GM21367 (cell line): ENCODE measurements around the gene PTCD1.
A peak's percentile ranks its signal among the peaks of the same experiment; 100 is the strongest.

Experiments
- ATAC-seq: cut with Tn5 transposase; IDR thresholded peaks from one replicate; pipeline ENCODE4 v1.9.1; 2021; ENCODE audit not compliant: unreplicated experiment

The PTCD1 gene

DNA sequence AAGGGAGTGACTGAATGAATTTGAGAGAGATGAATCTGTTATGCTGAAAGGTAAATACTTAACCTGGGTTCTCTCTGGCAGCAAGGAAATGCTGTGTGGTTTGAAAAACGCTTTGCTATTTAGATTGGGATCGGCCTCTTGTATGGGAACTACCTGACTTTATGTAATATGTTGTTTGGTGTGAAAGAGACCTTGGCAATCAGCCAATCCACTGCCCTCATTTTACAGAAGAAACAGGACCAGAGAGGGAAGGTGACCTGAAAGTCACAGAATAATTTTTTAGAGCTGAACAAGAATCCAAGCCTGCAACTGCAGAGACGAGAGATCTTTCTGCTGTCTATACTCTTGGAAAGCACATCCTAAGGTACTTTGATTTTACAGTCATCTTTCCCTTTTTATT, 28.8 kb downstream of the PTCD1 start:
- no peak for ATAC-seq

DNA sequence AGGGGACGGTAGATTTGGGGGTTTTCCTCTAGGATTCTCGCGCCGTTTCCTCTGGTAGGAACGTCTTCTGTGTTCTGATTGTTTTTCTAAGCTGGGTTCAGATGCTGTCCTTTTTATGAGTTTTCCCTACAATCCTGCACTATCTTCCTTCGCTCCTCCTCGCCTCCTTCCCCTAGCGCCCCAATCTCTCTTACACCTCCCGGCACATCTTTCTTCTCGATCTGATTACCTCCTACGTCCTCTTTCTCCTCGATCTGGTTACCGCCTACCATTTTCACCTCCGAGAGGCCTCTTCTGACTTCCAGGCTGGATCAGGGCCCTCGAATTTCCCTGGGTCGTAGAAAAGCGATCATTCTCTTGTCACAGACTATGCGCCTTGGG, 29.4 kb downstream of the PTCD1 start:
- ATAC-seq: no peak

DNA sequence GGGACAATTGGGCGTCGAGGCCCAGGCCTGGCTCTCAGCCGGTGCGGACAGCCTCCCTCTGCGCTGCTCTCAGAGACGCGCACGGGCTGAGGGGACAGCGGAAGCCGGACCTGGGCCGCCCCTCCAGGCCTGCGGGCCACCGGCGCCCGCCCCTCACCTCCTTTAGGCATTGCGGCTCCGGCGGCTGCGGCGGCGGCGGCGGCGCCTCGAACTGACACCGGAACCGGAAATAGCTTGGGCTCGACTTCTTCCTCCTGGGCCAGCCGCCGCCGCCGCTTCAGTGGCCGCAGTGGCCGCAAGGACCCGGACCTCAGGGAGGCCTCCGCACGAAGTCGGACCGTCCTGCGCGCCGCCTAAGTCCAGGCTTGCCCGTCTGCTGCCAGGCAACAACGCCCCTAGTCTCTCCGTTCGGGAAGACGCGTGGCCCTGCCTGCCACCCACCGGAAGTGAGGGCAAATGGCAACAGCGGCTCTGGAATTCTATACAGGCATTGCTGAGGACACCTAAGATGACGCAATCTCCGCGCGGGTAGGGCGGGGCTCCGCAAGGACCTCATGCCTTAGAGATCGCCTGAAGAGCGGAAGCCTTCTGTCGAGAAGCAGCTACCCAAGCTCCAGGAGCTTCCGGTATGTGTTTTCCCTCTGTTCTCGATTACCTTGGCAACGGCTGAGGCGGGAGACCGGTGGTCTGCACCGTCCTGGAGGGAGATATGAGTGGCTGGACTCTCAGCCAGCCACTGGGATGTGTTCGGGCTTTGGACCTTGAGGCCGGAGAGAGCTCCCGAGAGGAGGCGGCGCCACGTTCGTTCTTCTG, 30.0 kb downstream of the PTCD1 start, which contains the start of the genes BUD31 and PDAP1:
TSS of gene BUD31 (plus strand) at position 591 of the 813 bp plus-strand sequence. CDS start 2,124 bp downstream, outside the sequence.
TSS of gene PDAP1 (minus strand) at position 219 of the 813 bp plus-strand sequence. CDS start at position 170, 49 bp downstream.
- peak; percentile 67 for ATAC-seq

DNA sequence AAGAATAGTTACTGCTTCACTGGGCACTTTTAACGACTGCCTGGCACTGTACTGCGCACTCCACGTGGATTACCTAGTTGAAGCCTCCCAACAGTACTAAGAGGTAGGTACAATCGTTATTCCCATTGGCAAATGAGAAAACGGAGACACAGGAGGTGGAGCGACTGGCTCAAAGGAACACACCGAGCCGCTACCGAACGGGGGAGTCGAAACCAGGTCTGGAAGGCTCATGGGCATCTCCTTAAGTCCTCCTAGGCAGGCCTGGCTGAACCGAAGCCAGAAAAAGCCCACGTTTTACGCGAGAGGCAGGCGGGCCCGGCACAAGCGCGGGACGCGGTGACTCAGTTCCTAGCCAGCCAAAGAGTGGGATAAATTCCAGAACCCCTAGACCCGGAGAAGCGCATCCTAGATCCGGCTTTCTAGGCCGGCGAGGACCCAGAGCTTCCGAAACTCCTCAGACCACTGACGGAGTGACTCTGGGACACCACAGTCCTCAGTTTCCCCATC, 30.7 kb downstream of the PTCD1 start:
- ATAC-seq: peak; percentile 10

DNA sequence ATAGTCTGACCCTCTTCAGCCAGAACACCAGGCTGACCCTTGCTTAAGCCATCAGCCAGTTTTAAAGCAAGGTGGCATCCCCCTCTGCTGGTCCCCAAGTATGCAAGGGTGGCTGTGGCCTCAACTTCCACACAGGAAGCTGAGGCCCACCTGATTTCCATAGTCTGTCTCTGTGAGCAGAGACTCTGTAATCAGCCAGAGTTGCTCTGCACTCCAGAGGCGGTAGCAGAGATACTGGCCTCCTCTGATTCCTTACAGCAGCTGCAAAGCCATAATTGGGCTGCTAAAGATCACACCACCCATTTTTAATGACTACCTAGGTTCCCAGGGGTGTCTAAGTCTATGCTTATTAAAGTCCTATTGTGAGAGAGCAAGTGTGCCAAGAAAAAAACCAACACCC, 32.0 kb downstream of the PTCD1 start:
- ATAC-seq: no peak

DNA sequence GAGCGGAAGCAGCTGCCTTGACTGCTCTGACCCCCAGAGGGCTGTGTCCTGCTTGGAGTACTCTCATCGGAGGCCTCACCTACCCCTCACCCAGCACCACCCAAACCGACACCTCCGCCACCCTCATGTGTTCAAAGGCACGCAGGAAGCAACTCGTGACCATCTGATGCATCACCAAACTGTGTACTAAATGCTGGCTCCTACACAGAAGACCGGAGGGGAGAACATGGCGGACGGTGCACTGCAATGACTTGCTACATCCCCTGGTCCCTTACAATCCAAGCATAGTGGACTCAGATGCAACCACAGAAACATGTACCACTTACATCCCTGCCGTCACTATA, 33.6 kb downstream of the PTCD1 start:
- no peak for ATAC-seq

DNA sequence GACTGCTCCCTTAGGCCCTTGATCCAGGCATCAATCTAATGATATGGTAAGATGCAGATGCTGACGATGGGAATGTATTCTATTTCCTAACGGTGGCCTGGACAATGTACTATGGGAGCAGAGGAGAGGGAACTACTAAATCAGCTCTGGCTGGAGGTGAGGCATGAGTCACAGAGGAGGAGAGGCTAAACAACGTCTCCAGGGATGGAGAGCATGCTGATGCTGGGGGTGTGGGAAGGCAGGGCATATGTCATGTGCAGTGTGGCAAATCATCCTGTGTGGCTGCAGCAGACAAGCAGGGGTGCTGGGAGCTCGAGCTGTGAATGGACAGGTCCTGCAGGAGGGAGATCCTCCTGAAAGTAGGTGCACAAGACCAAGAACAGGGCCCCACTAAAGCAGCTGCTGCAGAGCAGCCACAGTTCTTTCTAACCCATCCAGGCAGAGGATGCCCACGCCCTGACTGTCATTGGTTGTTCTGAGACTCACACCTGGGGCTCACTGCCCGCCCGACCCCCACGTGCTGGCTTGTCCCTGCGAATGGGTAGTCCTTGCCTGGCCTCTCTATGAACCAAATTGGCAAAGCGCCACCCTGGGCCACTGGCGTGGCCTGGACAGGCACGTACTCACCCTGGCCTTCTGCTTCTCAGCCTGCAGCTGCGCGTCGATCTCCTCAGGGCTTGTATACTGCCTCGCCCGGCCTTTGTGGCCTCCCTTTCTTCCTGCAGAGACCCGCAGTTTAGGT, 34.2 kb downstream of the PTCD1 start:
- no peak for ATAC-seq

DNA sequence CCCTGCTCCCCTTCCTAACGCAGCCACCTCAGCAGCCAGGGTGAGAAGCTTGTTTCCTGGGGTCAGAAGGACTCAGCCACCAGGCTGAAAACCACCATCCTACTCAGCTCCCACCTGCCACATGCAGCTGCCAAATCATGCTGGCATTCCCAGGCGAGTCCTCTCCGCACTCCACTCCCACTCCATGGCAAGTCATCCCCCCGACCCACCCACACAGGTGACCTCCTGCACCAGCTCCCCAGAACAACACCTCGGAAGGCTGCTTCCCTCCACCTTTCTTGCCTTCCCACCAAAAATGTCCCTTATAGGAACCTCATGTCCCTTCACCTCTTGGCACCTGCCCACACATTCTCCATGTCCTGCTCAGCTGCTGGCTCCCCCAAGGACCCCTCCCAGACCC, 34.8 kb downstream of the PTCD1 start:
- ATAC-seq: no peak

DNA sequence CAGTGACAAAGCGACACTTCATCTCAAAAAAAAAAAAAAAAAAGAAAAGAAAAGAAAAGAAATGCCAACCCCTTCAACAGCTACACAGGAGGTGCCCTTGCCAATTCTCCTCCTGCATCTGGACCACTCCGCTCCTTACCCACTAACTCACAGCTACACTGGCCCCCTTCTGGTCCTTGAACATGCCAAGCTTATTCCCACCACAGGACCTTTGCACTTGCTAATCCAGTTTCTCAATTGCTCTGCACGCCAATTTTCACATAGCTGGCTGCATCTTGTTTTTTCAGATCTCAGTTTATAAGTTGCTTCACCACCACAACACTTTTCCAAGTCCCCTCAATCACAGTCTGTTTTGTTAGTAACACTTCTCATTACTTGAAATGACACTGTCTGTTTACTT, 35.7 kb downstream of the PTCD1 start:
- ATAC-seq: no peak

DNA sequence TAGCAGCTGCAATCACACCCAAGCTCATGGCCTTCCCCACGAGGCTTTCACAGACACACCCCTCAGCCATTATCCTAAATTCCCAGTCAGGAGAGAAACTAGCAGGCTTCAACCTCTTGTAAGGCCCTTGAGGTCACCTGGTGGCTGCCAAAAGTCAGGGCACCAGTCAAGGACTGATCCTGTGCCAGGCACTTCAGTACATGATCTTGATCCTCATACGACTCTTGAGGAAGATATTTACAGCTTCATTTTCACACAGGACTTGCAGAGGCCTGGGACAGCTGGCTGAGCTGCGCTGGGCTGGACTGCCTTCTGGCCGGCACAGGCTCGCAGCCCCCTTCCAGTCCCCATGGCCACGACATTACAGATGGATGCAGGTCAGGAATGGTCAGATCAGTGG, 39.0 kb downstream of the PTCD1 start:
- no peak for ATAC-seq

DNA sequence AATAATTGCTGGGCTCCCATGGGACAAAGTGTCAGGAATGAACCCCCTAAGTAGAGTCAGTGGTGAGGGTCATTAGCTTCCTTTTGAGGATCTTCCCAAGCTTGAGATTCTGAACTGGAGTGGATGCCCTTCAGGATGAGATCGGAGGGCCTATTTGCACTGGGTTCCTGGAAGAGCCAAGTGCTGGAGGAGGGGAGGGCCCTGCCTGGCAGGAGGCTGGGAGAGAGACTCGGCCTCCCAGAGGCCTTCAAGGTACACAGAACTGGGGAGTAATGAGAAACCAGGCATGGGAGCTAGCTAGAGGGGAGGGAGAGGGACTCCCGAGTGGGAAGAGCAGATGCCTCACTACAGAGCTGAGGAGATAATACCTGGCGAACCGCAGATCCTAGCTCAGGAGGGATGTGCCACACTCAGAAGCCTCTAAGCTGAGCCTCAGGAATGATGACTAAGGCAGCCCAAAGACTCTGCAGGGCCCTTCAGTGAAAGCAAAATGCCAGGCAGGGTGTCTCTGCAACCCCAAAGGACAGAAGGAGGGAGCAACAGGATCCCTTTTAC, 39.6 kb downstream of the PTCD1 start:
- no peak for ATAC-seq

DNA sequence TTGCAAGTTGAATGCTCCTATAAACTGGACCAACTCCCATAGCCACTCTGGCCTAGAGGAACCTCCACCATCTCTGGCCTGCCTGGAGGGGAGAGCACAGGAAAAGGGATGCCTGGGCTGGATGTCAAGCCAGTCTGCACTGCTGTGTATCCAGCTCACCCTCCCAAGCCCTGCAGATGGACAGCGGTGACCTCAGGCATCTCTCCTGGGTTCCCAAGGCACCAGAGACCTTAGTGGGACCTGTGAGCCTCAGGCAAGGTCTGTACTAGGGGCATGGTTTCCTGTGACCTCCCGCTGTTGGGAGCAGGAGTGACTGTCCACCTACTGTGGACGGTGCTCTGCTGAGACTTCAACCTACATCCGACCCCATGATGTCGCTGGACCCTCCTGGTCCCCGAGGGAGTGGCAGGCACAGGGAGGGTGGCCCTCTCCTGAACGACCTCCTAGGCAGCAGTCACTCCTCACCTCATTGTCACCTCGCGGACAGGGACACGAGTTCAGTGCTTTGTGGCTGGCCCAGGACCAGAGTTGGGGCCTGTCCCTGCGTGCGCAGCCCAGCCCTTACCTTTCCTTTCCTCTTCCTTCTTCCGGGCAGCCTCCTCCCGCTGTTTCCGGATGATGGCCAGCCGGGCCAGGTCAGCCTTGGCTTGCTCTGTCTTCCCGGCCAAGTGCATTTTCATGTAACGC, 41.2 kb downstream of the PTCD1 start:
- ATAC-seq: no peak

DNA sequence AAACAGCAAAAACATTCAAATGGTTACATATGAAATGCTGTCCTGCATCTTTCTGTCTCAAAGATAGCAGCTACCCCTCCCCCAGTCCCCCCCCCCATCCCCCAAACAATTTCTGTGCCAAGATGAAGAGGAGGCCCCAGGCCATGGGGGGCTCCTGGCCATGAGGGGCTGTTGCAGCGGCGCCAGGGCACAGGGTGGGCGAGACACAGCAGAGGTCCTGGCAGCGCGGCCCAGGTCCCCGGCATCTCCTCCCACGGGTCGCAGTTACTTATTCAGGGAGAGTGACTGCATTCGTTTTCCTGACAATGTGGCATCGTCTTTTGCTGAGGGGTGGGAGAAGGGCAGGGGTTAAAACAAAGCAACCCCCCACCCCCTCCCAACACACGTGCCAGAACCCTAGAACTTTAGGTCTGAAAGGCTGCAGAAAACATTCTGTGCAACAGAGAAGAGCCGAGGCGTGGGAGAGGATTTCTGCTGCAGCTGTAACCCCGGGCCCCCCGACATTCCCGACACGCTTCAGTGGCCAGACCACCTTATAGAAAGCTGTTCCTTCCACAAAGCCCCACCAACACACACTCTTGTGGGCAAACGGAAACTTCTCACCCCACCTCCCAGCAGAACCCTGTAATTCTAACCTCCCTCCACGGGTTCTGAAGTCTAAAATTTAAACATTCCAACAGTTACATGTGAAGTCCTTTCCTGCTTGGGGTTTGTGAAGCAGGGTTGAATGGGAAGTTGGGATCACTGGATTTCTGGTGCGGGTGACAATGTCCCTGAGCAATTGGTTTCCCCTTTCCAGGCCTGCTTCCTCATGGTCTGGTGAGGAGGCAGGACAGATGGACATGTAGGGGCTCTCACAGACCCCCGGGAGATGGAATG, 41.9 kb downstream of the PTCD1 start:
- no peak for ATAC-seq

DNA sequence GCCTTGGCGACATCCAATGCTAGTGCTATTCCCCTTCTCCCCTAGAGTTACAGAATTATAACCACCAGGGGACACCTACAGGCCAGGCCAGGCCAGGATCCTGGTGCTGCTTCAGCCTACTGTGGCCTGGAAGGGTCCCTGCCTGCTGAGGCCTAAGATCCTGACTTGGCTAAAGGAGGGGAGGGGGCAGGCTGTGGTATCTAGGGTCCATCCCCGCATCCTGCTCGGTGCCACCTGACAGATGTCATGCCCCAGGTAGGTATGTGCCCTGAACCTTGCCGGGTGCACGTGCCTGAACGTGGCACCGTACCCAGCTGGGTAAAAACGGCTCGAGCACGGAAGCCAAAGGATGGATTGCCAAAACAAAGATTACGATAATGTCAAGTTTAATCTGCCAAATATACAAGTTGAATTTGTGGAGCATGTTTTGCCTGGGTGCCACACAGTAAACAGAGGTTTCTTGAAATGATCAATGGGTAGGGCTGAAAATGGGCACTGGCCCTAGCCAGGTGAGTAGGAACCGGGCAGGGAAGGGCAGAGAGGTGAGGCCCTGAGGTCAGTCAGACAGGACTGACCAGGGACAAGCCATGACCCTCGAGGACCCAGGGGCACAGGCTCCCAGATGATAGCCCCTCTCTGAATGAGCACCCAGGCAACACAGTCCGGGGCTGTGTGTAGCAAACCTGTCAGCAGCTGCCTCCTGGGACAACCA, 42.8 kb downstream of the PTCD1 start:
- ATAC-seq: no peak

DNA sequence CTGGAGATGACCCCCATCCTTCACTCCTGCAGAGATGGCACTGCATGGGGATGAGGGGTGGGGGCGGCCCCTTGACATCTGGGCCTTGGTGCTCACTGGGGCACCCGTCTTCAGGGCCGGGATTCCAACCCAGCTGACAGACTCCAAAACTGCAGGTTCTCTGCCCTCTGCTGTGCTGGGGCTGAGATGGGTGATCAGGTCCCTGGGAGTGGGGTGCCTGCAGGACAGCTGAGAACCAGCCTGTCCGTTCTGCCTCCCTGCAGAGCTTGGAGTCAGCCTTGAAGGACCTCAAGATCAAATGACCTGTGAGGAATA, 44.5 kb downstream of the PTCD1 start:
- no peak for ATAC-seq

DNA sequence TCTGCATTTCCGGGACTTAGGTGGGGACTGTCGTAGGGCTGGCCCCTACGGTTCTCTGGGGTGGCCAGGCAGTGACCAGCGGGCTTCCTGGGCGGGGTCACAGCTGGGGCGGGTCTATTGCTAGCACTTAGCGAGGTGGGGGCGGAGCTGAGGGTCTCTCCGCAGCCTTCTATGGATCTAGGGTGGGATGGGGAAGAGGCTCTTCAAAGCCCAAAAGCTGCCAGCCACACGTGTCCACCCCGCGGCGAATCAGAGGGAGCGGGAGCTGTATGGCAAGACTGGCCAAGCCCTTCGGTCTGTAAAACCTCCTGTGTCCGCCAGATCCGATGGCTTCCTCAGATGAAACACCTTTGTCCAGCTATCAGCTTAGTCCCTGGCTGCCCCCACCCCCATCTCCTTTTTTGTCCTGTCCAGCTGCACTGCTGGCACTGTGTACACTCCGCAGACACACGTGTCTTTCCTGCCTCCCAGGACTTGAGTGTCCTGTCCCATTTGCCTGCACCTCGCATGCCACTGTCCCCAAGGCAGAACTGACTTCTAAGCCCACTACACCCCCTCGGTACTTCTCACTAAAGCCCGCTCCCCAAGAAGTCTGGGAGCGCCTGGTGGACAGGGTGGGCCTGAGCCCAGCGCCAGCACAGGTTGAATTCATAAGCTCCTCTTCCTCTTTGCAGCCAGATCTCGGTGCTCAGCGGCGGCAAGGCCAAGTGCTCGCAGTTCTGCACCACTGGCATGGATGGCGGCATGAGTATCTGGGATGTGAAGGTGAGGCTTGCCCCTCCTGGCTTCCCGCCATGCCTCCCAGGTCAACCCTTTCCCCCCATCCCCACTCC, 45.0 kb downstream of the PTCD1 start:
- ATAC-seq: no peak

DNA sequence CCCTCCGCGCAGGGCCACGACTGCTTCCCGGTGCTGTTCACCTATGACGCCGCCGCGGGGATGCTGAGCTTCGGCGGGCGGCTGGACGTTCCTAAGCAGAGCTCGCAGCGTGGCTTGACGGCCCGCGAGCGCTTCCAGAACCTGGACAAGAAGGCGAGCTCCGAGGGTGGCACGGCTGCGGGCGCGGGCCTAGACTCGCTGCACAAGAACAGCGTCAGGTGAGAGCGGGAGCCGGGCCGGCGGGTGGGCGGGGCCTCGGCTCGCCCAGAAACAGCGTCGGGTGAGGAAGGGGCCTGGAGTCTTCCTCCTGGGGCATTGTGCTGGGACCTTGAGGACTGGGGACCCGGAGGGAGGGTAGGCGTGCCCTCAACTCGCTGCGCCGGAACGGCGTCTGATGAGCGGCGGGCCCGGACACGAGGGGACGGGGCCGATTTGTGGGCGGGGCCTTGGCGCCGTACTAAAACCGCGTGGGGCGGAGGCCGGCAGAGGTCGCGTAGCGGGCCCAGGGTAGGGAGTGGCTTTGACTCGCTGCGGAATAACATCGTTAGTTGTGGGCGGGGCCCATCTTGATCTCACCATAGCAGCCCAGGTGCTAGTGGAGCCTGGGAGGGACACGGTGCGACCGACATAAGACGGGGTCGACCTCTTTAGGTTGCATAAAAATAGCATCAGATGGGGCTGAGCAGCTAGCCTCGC, 45.8 kb downstream of the PTCD1 start:
- ATAC-seq: no peak

DNA sequence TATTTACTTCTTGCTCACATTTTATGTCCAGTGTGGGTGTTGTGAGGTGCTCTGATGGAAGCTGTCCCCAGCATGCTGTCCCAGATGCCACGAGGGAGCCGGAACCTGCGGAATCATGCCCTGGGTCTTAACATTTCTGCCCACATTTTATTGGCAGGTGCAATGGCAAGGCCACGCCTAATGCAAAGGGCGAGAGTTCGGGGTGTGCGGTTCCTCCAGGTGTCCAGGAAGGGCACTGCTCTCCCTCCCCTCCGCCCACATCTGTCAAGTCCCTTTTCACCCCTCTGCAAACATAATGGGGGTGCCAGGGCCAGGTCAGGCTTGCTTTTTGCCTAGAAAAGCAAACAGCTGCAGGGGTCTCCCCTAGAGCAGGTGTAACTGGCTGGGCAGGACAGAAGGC, 46.6 kb downstream of the PTCD1 start:
- no peak for ATAC-seq
